ENCODE results near the gene ZHX3. TPM values are rescaled to one million over a fixed set of nuclear protein-coding genes. Genes with fewer than 3 reads are reported as not detected.

Gene ZHX3
- total and polyA plus RNA-seq, 2 of the 13 experiments (the other 11 are each of a cell fraction or from before 2014, with no cell fraction given) = 8.4 to 11.7 TPM

DNA sequence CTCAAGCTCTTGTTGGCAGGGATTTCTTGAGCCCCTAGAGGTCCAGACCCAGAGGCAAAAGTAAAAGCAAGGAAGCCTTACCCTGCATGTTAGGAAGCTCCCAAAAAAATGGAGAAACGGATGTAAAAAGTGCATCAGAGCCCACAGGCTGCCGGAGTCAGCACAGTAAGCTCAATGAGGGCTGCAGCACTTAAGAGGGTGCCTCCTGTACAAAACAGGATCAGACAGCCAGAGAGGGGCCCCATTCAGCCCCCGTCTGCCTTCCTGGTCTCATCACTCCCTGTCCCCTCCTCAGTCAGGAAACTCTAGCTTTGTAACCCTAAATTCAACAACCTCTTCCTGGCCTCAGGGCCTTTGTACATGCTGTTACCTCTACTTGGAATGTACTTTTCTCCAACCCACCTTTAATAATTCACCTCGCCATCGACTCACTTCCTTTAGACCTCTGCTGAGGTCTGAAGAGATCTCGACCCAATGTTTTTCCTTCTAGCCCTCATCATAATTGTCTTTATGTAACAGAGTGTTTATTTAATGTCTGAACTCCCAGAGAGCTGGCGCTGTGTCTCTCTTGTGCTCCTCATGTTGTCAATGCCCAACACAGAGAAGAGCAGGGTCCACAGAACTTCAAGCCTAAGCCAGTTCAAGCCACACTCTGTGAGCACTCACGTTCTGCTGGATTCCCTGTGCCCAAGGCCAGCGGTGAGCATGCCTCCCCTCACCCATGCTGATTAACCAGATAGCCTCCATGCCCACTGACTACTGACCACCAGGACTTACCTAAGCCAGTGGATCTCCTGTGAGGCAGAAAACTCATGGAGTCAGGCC lies 183.0 kb downstream of the ZHX3 start:
- no peak for FAIRE-seq
- Histone ChIP-seq H2AFZ (ENCODE audit: low read length) (no peak overlapping the region), H3K4me3 (replicated peaks in 1 of 3; ENCODE audit: insufficient read depth in 1 of 3, low read depth in 2 of 3, low read length in 3 of 3) (peak overlapping the region in 1 of 3 experiments; percentile 85; a peak in 2 of 6 replicates), H3K9ac (ENCODE audit: insufficient read depth, low read depth, low read length) (0 out of 2 replicates have a peak overlapping the region, but pooled peaks have one; percentile 4), H3K27ac (ENCODE audit: extremely low read length, insufficient read depth, low read length) (peak overlapping the region; percentile 15), H3K36me3 (replicated peaks in 1 of 2; ENCODE audit: control insufficient read depth in 1 of 2, insufficient read depth in 2 of 2, low read length in 2 of 2) (no peaks in the 10 kb centered on the region), H3K27me3 (ENCODE audit: control insufficient read depth in 1 of 2, insufficient read depth in 2 of 2, low read length in 2 of 2) (no peaks in the 10 kb centered on the region), H3K79me2 (ENCODE audit: insufficient read depth, low read length) (peaks cover 21% of the 10 kb centered on the region), H3K9me3 (ENCODE audit: low read length) (no peaks in the 10 kb centered on the region), H4K20me1 (ENCODE audit: insufficient read depth, low read length) (no peaks in the 10 kb centered on the region; the same call in 1 of the 2 replicates), H3K4me1 (ENCODE audit: insufficient read depth, low read length) (peaks cover 67% of the 10 kb centered on the region), H3K4me2 (ENCODE audit: low read depth, low read length) (peak overlapping the region; percentile 97)
- peak; percentile 66 for DNase-seq (ENCODE audit: low spot score)
- no TSS peak for BruUV-seq (replicated peaks)
- 18% methylated on average over 9 of the region's 9 CpGs for WGBS (ENCODE audit: low lambda C conversion rate)
- peak; percentile 7 for ATAC-seq
- intact Hi-C loops (cut with micrococcal nuclease; ENCODE audit: unreplicated experiment) = loop anchor here (1.0 kb wide), 2 partner anchors 98 to 206 kb away; partner anchors contain the start of gene LPIN3
- in situ Hi-C loops (cut with HindIII; ENCODE audit: extremely low pct_ligation_motif_present, low pct_unique_long_range_greater_than_20kb) = loop anchor here (10.0 kb wide), 1 partner anchor 200 kb away; no protein-coding TSS in a partner anchor
- CTCF ChIA-PET (ENCODE audit: low intra/inter-chr PET ratio, low total read pairs) = interaction anchor here (2.1 to 2.6 kb wide), 3 partner anchors 39 to 205 kb away, joined by 8 to 28 read pairs (median 13); partner anchors contain the start of gene LPIN3
- POLR2A ChIA-PET = interaction anchor here (0.6 to 2.3 kb wide), 6 partner anchors 12 to 206 kb away, joined by 3 to 18 read pairs (median 6); partner anchors contain the start of gene LPIN3
- TF ChIP-seq NR1H2 (CRISPR knock-in tag; IDR thresholded peaks at IDR 0.05; ENCODE audit: borderline replicate concordance, low read depth) (no peak), ZNF562 (CRISPR knock-in tag; IDR thresholded peaks at IDR 0.05; ENCODE audit: borderline replicate concordance) (no peak), CHD2 (IDR thresholded peaks at IDR 0.05; ENCODE audit: low read depth, low read length) (no peak), BCL3 (CRISPR knock-in tag; IDR thresholded peaks at IDR 0.05) (0 out of 2 replicates have a peak, but pooled peaks have one; percentile 8), GRHL1 (CRISPR knock-in tag; conservative IDR thresholded peaks at IDR 0.05) (no peak), NFRKB (IDR thresholded peaks at IDR 0.05) (no peak), PRDM10 (CRISPR knock-in tag; IDR thresholded peaks at IDR 0.05; ENCODE audit: low read depth) (0 out of 2 replicates have a peak, but pooled peaks have one; percentile 16), SAFB2 (CRISPR knock-in tag; IDR thresholded peaks at IDR 0.05; ENCODE audit: borderline replicate concordance, low read depth) (no peak), ZNF598 (CRISPR knock-in tag; IDR thresholded peaks at IDR 0.05; ENCODE audit: borderline replicate concordance) (no peak; the same call in 1 of the 2 replicates), CHCHD3 (CRISPR knock-in tag; IDR thresholded peaks at IDR 0.05) (0 out of 2 replicates have a peak, but pooled peaks have one; percentile 58)
